Skeletal muscle satellite cell (primary cell): Measurements from ENCODE around the gene TTC28.
"Not testable (repeated sequence)": the region's sequence is repeated elsewhere in the genome, so short reads cannot be mapped to it uniquely, and the experiment has no call there.

Source experiments
- H3K27me3 ChIP-seq: 2 replicates; pipeline ENCODE4 v1.7.0; 2013; ENCODE audit warnings: low read length; ENCODE audit not compliant: control insufficient read depth, insufficient read depth
- H3K36me3 ChIP-seq: 2 replicates; pipeline ENCODE4 v1.7.0; 2013; ENCODE audit warnings: mild to moderate bottlenecking, control low read depth, low read length; ENCODE audit not compliant: insufficient read depth
- H3K4me1 ChIP-seq: 2 replicates; pipeline ENCODE4 v1.7.0; 2013; ENCODE audit warnings: low read length; ENCODE audit not compliant: control insufficient read depth, insufficient read depth
- H3K4me2 ChIP-seq: 2 replicates; pipeline ENCODE4 v1.7.0; 2013; ENCODE audit warnings: mild to moderate bottlenecking, low read length
- H3K4me3 ChIP-seq: 2 replicates; pipeline ENCODE4 v1.7.0; 2013; ENCODE audit warnings: low read length
- H3K9ac ChIP-seq: 2 replicates; pipeline ENCODE4 v1.7.0; 2013; ENCODE audit warnings: mild to moderate bottlenecking, low read depth, low read length, moderate library complexity
- H3K9me3 ChIP-seq: replicated peaks from 2 replicates; pipeline ENCODE4 v1.7.0; 2013; ENCODE audit warnings: mild to moderate bottlenecking, control low read depth, low read length

Gene TTC28

GRCh38 chr22:28547132-28547842 lies 132.4 kb downstream of the TTC28 start:
- H3K27me3 ChIP-seq, result no peaks in the 10 kb centered on the region
- no peaks in the 10 kb centered on the region for H3K36me3 ChIP-seq
- H3K9me3 ChIP-seq, result no peaks in the 10 kb centered on the region
- H3K4me3 ChIP-seq, result no peak overlapping the region
- peaks cover 19% of the 10 kb centered on the region for H3K4me1 ChIP-seq
- H3K9ac ChIP-seq, result no peak overlapping the region
- H3K4me2 ChIP-seq, result peak overlapping the region; percentile 43

- Histone ChIP-seq H3K4me3 (no peak overlapping the region), H3K9ac (no peak overlapping the region), H3K36me3 (no peaks in the 10 kb centered on the region), H3K4me1 (peaks cover 19% of the 10 kb centered on the region), H3K9me3 (no peaks in the 10 kb centered on the region), H3K4me2 (no peak overlapping the region), H3K27me3 (no peaks in the 10 kb centered on the region)
Observed at GRCh38 chr22:28544431-28544868, 135.2 kb downstream of the TTC28 start.

- H3K4me3 ChIP-seq, result no peak overlapping the region
- H3K9ac ChIP-seq, result no peak overlapping the region
Observed at GRCh38 chr22:28542980-28543621, 136.5 kb downstream of the TTC28 start.

GRCh38 chr22:28541137-28541536 lies 138.5 kb downstream of the TTC28 start:
- Histone ChIP-seq H3K9me3 (no peaks in the 10 kb centered on the region), H3K9ac (no peak overlapping the region), H3K27me3 (no peaks in the 10 kb centered on the region), H3K36me3 (no peaks in the 10 kb centered on the region), H3K4me1 (no peaks in the 10 kb centered on the region), H3K4me2 (no peak overlapping the region), H3K4me3 (no peak overlapping the region)

More at GRCh38 chr22:28542980-28543621, 136.5 kb downstream of the TTC28 start:
- Histone ChIP-seq H3K9me3 (no peaks in the 10 kb centered on the region), H3K4me2 (no peak overlapping the region), H3K36me3 (no peaks in the 10 kb centered on the region), H3K27me3 (no peaks in the 10 kb centered on the region), H3K4me1 (peaks cover 14% of the 10 kb centered on the region)

GRCh38 chr22:28538922-28539321 lies 140.7 kb downstream of the TTC28 start:
- no peaks in the 10 kb centered on the region for H3K27me3 ChIP-seq
- H3K9me3 ChIP-seq, result no peaks in the 10 kb centered on the region
- H3K4me2 ChIP-seq, result no peak overlapping the region
- no peaks in the 10 kb centered on the region for H3K36me3 ChIP-seq
- no peak overlapping the region for H3K9ac ChIP-seq
- H3K4me3 ChIP-seq, result no peak overlapping the region
- no peaks in the 10 kb centered on the region for H3K4me1 ChIP-seq

- not testable (repeated sequence) for H3K27me3 ChIP-seq, H3K4me2 ChIP-seq, H3K4me3 ChIP-seq, H3K9me3 ChIP-seq, H3K9ac ChIP-seq, H3K4me1 ChIP-seq, H3K36me3 ChIP-seq
Observed at GRCh38 chr22:28530565-28530964, 149.1 kb downstream of the TTC28 start.

- H3K4me1 ChIP-seq, H3K4me2 ChIP-seq, H3K9me3 ChIP-seq, H3K9ac ChIP-seq, H3K4me3 ChIP-seq, H3K27me3 ChIP-seq, H3K36me3 ChIP-seq: not testable (repeated sequence)
Observed at GRCh38 chr22:28529144-28529543, 150.5 kb downstream of the TTC28 start.

- no peaks in the 10 kb centered on the region for H3K27me3 ChIP-seq
- H3K9ac ChIP-seq, result no peak overlapping the region
- H3K4me1 ChIP-seq, result no peaks in the 10 kb centered on the region
- H3K4me2 ChIP-seq, result no peak overlapping the region
- H3K36me3 ChIP-seq, result no peaks in the 10 kb centered on the region
- no peaks in the 10 kb centered on the region for H3K9me3 ChIP-seq
- H3K4me3 ChIP-seq, result no peak overlapping the region
Observed at GRCh38 chr22:28521451-28521850, 158.2 kb downstream of the TTC28 start.

- Histone ChIP-seq H3K9ac (no peak overlapping the region), H3K36me3 (no peaks in the 10 kb centered on the region), H3K4me1 (no peaks in the 10 kb centered on the region), H3K4me2 (no peak overlapping the region), H3K4me3 (no peak overlapping the region), H3K9me3 (no peaks in the 10 kb centered on the region), H3K27me3 (no peaks in the 10 kb centered on the region)
Observed at GRCh38 chr22:28514321-28514821, 165.3 kb downstream of the TTC28 start.

GRCh38 chr22:28512387-28512786 lies 167.3 kb downstream of the TTC28 start:
- H3K4me1 ChIP-seq, H3K9me3 ChIP-seq: not testable (repeated sequence)

GRCh38 chr22:28507896-28508295 lies 171.7 kb downstream of the TTC28 start:
- Histone ChIP-seq H3K4me2 (no peak overlapping the region), H3K4me3 (no peak overlapping the region), H3K9ac (no peak overlapping the region), H3K9me3 (no peaks in the 10 kb centered on the region), H3K36me3 (no peaks in the 10 kb centered on the region), H3K4me1 (no peaks in the 10 kb centered on the region), H3K27me3 (no peaks in the 10 kb centered on the region)

More at GRCh38 chr22:28512387-28512786, 167.3 kb downstream of the TTC28 start:
- not testable (repeated sequence) for H3K4me3 ChIP-seq, H3K27me3 ChIP-seq, H3K36me3 ChIP-seq, H3K9ac ChIP-seq, H3K4me2 ChIP-seq

- no peaks in the 10 kb centered on the region for H3K27me3 ChIP-seq
- H3K9me3 ChIP-seq, result no peaks in the 10 kb centered on the region
- H3K9ac ChIP-seq, result peak overlapping the region; percentile 10
- H3K4me2 ChIP-seq, result peak overlapping the region; percentile 60
- H3K4me1 ChIP-seq, result no peaks in the 10 kb centered on the region
- peak overlapping the region; percentile 34 for H3K4me3 ChIP-seq
- H3K36me3 ChIP-seq, result no peaks in the 10 kb centered on the region
Observed at GRCh38 chr22:28506150-28506535, 173.5 kb downstream of the TTC28 start.
